Transverse colon (tissue), 4 donors: ENCODE results near the gene TNRC6C. TPM values are rescaled to one million over a fixed set of nuclear protein-coding genes. Genes with fewer than 3 reads are reported as not detected.

ENCODE experiments used
- DNase-seq: peaks from one replicate; pipeline ENCODE4 v3.0.0-alpha.2; 2019
- H3K27ac ChIP-seq, 4 donors: fragments of 200-600 bp; sonication (generic); 2 replicates each; pipeline ENCODE4 v1.5.1; 2016 to 2018; ENCODE audit warnings: inconsistent platforms in 4 of 4
- H3K27me3 ChIP-seq: fragments of 200-600 bp; sonication (generic); 2 replicates; pipeline ENCODE4 v1.5.1; 2017; ENCODE audit warnings: inconsistent platforms
- H3K36me3 ChIP-seq, 4 donors: fragments of 200-600 bp; sonication (generic); 2 replicates each; pipeline ENCODE4 v1.5.1; 2017 to 2019; ENCODE audit warnings: inconsistent platforms in 4 of 4
- H3K4me1 ChIP-seq, 4 donors: fragments of 200-600 bp; sonication (generic); 2 replicates each; pipeline ENCODE4 v1.5.1; 2017 to 2020; ENCODE audit warnings: inconsistent platforms in 4 of 4
- H3K4me3 ChIP-seq, 4 donors: fragments of 200-600 bp; sonication (generic); 1 replicate in 1 of 4; 2 replicates in 3 of 4; pipeline versions ENCODE4 v1.5.1 to v1.6.1; 2017 to 2019; ENCODE audit warnings: inconsistent platforms in 4 of 4
- H3K9me3 ChIP-seq, 2 donors: fragments of 200-600 bp; sonication (generic); 2 replicates each; pipeline ENCODE4 v1.5.1; 2017 to 2019; ENCODE audit warnings: inconsistent platforms in 2 of 2
- CTCF ChIP-seq, 5 experiments: fragments of 200-600 bp in 3 of 5; fragments of 450-650 bp in 2 of 5; sonication (generic) in 3 of 5; IDR thresholded peaks; 1 replicate in 2 of 5; 2 replicates in 3 of 5; pipeline ENCODE4 v1.5.1; 2016 to 2017; ENCODE audit warnings: antibody characterized with exemption in 5 of 5, inconsistent platforms in 3 of 5, mild to moderate bottlenecking in 2 of 5, moderate library complexity in 1 of 5
- EP300 ChIP-seq: sonication (generic); formaldehyde crosslinking; IDR thresholded peaks from one replicate; pipeline ENCODE4 v1.6.1; 2017; ENCODE audit warnings: antibody characterized with exemption, low read depth
- POLR2A ChIP-seq: fragments of 450-650 bp; IDR thresholded peaks from one replicate; pipeline ENCODE4 v1.6.1; 2016; ENCODE audit warnings: antibody characterized with exemption, mild to moderate bottlenecking, moderate library complexity
- POLR2AphosphoS5 ChIP-seq, 3 donors: sonication (generic); formaldehyde crosslinking; IDR thresholded peaks; one replicate each; pipeline ENCODE4 v1.6.1; 2016; ENCODE audit warnings: antibody characterized with exemption in 3 of 3
- WGBS, 2 donors: methylation state at CpG; one replicate each; pipeline ENCODE4 v1.1.5; 2018; ENCODE audit warnings: low coverage in 1 of 2; 5-methylcytosine and 5-hydroxymethylcytosine counted together
- in situ Hi-C, 4 donors: fragments of 200-750 bp; cut with MboI; loops; one replicate each; pipeline versions ENCODE4 v1.15.0 to v1.15.1; 2017; ENCODE audit warnings: low sequenced_read_pairs in 3 of 4, low pct_ligation_motif_present in 1 of 4, low pct_unique_long_range_greater_than_20kb in 1 of 4
- intact Hi-C: fragments of 100-400 bp; cut with DNase I; formaldehyde crosslinking; loops from one replicate; pipeline ENCODE4 v1.15.1; 2023; ENCODE audit warnings: low total_unique reads
- total RNA-seq, 4 donors: library from RNA; depleted of rRNA; stranded (reverse); fragments of >200 nt; gene quantifications; one replicate each; pipeline ENCODE4 v1.1.0, GENCODE V29; 2016

TNRC6C gene
- total RNA-seq, 4 donors from 2014 or later, result 7.5 to 16.9 (median 9.9) TPM

GRCh38 chr17:78144736-78145641 lies 186.5 kb downstream of the TNRC6C start:
- no peaks in the 10 kb centered on the region for H3K9me3 ChIP-seq
- peak; percentile 54 for DNase-seq
- TF ChIP-seq POLR2AphosphoS5 (IDR thresholded peaks at IDR 0.05), result no peak
- no peak for TF ChIP-seq EP300
- TF ChIP-seq CTCF (IDR thresholded peaks at IDR 0.05), result no peak
- no peak for TF ChIP-seq POLR2A
- H3K4me3 ChIP-seq, result no peak overlapping the region
- peak overlapping the region; percentile 80 to 91 (median 83) for H3K27ac ChIP-seq
- H3K4me1 ChIP-seq, result peaks cover 22 to 81% (median 58%) of the 10 kb centered on the region in 4 donors
- H3K36me3 ChIP-seq, result no peaks in the 10 kb centered on the region
- no peaks in the 10 kb centered on the region for H3K27me3 ChIP-seq
- in situ Hi-C loops, result no loop called here
- WGBS, 2 donors, result 49% methylated on average over 17 of the region's 18 CpGs; no CpG with 5 or more reads in 1 of the 2 donors
- intact Hi-C loops, result no loop called here

GRCh38 chr17:78146471-78146869 lies 188.0 kb downstream of the TNRC6C start:
- no peak overlapping the region for H3K4me3 ChIP-seq
- DNase-seq, result peak; percentile 12
- H3K9me3 ChIP-seq, result no peaks in the 10 kb centered on the region
- peak overlapping the region in 1 of 4 donors; percentile 91 for H3K27ac ChIP-seq
- H3K36me3 ChIP-seq, result no peaks in the 10 kb centered on the region
- in situ Hi-C loops (no loop called here), intact Hi-C loops (no loop called here)
- H3K4me1 ChIP-seq, result peaks cover 22 to 77% (median 56%) of the 10 kb centered on the region in 4 donors
- H3K27me3 ChIP-seq, result no peaks in the 10 kb centered on the region
- WGBS, 2 donors, result 91 to 100% methylated on average over 4 to 7 of the region's 7 CpGs
- TF ChIP-seq CTCF (IDR thresholded peaks at IDR 0.05) (no peak), EP300 (no peak), POLR2AphosphoS5 (IDR thresholded peaks at IDR 0.05) (no peak), POLR2A (no peak)

GRCh38 chr17:78146881-78147280 lies 188.4 kb downstream of the TNRC6C start:
- H3K4me1 ChIP-seq, result peaks cover 22 to 77% (median 55%) of the 10 kb centered on the region in 4 donors
- H3K27me3 ChIP-seq, result no peaks in the 10 kb centered on the region
- intact Hi-C loops, result no loop called here
- WGBS, 2 donors, result 77% methylated on average over 6 of the region's 6 CpGs; no CpG with 5 or more reads in 1 of the 2 donors
- peak overlapping the region in 3 of 4 donors; percentile 34 to 65 (median 45) for H3K27ac ChIP-seq
- H3K36me3 ChIP-seq, result no peaks in the 10 kb centered on the region
- in situ Hi-C loops, result no loop called here
- no peaks in the 10 kb centered on the region for H3K9me3 ChIP-seq
- DNase-seq, result peak; percentile 7
- TF ChIP-seq POLR2A (no peak), EP300 (no peak), CTCF (IDR thresholded peaks at IDR 0.05) (no peak), POLR2AphosphoS5 (IDR thresholded peaks at IDR 0.05) (no peak)
- no peak overlapping the region for H3K4me3 ChIP-seq

GRCh38 chr17:78147315-78147998 lies 189.0 kb downstream of the TNRC6C start:
- H3K9me3 ChIP-seq, result no peaks in the 10 kb centered on the region
- intact Hi-C loops, result no loop called here
- no peaks in the 10 kb centered on the region for H3K36me3 ChIP-seq
- 43 to 50% methylated on average over 3 to 8 of the region's 8 CpGs for WGBS, 2 donors
- H3K4me1 ChIP-seq, result peaks cover 22 to 75% (median 53%) of the 10 kb centered on the region in 4 donors
- H3K27ac ChIP-seq, result peak overlapping the region; percentile 0 to 65 (median 40)
- DNase-seq, result peak; percentile 65
- in situ Hi-C loops, result no loop called here
- no peak overlapping the region for H3K4me3 ChIP-seq
- TF ChIP-seq CTCF (IDR thresholded peaks at IDR 0.05), result no peak
- no peak for TF ChIP-seq EP300
- no peak for TF ChIP-seq POLR2A
- TF ChIP-seq POLR2AphosphoS5 (IDR thresholded peaks at IDR 0.05), result no peak
- H3K27me3 ChIP-seq, result no peaks in the 10 kb centered on the region
